Stimulated activated CD8-positive, alpha-beta memory T cell treated with anti-CD3 and anti-CD28 coated beads, Interleukin-4, amount 100 ng/mL, for 24 hours (primary cell): Measurements from ENCODE around the gene KRTCAP2.

Source experiments
- DNase-seq: peaks from one replicate; pipeline ENCODE4 v3.0.0-alpha.2; 2020; ENCODE audit warnings: low read depth

KRTCAP2 gene

DNA sequence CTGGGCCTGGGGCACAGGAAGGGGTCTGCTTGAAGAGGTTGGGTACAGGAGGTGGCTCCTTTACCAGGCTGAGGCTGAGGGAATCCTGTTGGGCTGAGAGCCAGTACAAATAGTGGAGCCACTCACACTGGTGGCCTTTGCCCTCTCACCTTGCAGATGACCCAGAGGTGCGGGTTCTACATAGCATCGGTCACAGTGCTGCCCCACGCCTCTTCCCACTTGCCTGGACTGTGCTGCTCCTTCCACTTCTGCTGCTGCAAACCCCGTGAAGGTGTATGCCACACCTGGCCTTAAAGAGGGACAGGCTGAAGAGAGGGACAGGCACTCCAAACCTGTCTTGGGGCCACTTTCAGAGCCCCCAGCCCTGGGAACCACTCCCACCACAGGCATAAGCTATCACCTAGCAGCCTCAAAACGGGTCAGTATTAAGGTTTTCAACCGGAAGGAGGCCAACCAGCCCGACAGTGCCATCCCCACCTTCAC, 39.3 kb downstream of the KRTCAP2 start:
- no peak for DNase-seq

DNA sequence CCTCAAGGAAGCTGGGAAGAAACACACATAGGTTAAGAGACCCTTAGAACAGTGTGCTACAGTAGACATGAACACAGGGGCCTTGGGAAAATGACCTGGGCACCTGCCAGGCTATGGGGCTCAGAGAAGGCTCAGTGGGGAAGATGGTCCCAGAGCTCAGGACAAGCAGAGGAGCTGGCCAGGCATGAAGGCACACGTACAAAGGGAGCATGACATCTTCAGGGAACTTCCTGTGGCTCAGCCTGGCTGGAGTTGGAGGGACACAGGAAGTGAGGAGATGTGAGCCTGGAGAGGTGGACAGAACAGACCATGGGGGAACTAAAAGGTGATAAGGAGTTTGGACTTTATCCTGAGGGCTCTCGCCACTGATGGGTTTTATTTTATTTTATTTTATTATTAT, 41.2 kb downstream of the KRTCAP2 start:
- DNase-seq, result no peak

DNA sequence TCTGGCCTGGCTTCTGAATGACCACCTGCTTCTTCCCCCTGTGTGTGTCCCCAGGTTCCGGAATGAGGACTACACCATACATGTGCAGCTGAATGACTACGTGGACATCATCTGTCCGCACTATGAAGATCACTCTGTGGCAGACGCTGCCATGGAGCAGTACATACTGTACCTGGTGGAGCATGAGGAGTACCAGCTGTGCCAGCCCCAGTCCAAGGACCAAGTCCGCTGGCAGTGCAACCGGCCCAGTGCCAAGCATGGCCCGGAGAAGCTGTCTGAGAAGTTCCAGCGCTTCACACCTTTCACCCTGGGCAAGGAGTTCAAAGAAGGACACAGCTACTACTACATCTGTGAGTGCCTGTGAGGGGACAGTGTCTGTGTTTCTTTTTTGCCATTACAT, 41.8 kb downstream of the KRTCAP2 start:
- no peak for DNase-seq

DNA sequence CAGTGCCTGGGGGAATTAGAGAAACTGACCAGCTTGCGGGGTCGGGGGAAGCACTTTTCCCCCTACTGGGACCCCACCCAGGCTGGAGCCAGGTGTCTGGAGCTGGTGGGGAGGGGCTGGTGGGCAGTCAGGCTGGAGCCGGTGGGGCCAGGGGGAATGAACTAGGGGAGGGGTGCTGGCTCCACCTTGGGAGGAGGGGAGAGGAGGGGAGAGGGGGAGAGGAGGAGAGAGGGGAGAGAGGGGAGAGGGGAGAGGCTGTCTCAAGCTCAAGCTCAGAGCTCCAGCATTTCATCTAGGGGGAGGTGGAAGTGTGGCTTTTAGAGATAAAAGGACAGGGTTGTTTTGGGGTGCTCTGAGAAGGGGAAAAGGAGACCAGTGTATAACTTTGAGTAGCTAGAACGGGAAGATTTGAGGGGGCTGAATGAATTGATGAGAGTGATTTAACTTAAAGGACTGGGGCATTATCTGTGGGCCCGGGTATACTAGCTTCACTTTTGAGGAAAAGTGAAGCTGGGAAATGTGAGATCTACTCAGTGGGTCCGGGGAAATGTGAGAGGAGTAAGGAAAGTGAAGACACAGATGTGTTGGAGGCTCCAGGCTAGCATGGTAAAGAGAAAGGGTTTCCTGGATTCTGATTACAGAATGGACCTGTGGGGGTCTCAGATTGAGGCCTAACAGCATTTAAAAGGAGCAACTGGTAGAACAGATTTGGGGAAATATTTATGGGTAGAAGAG, 42.7 kb downstream of the KRTCAP2 start:
- DNase-seq, result no peak

DNA sequence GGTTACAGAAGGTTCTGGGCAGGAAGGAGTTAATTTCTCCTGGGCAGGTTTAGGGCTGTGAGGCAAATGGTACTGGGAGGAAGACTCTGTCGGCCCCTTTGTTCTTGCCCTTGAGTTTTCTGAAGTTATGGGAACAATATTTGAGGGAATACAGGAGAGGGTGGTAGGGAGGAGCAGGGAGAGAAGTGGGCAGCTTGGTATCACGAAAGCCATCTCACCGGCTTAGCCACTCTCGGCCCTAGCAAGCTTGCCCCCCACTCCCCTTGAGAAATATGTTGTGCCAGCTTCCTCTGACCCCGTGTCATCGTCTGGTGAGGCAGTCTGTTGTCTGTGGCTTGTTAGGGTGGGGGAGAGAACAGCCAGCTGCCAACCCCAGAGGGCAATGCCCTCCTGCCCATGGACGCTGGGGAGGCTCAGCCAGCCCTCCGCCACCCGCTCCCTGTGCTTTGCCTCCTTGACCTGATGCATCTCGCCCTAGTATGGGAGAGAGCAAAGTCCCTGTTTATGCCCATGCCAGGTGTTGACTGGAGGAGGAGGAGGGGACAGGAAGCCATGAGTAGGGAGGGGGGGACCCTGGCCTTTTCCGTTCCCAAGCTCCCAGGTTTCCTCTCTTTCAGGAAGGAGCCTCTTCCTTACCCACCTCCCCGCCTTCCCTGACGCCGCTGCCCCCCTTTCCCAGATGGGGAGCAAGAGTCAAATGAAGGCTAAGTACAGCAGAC, 44.2 kb downstream of the KRTCAP2 start:
- DNase-seq, result no peak

DNA sequence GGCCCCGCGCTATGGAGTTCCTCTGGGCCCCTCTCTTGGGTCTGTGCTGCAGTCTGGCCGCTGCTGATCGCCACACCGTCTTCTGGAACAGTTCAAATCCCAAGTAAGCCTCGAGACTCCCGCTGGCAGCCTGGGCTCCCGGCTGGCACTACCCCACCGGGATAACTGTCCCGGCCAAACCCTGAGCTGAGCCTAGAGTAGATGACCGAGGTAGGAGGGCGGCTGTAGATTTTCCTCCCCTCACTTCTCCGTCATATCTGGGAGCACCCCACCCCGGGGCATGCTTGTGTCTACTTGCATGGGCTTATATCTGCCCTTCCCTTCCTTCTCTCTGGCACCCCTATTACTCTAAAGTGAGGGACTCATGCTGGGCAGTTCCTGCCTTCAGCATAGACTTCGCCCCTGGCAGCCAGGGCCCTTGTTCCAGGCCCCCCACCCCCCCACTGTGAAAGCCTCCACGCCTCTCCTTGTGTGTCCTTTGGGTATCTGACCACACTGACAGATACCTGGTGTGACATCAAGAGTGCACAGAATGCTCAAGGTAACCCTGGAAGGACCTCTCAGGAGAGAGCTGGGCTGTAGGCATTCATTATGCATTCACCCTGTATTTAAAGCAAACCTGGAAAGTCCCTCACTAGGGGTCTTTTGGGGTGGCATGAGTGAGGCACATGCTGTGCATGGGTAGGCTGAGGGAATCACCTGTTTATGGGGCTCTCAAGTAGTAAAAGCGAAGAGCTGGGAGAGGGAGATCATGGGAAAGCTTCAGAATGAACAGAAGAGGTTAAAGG, 44.9 kb downstream of the KRTCAP2 start:
- DNase-seq, result no peak

DNA sequence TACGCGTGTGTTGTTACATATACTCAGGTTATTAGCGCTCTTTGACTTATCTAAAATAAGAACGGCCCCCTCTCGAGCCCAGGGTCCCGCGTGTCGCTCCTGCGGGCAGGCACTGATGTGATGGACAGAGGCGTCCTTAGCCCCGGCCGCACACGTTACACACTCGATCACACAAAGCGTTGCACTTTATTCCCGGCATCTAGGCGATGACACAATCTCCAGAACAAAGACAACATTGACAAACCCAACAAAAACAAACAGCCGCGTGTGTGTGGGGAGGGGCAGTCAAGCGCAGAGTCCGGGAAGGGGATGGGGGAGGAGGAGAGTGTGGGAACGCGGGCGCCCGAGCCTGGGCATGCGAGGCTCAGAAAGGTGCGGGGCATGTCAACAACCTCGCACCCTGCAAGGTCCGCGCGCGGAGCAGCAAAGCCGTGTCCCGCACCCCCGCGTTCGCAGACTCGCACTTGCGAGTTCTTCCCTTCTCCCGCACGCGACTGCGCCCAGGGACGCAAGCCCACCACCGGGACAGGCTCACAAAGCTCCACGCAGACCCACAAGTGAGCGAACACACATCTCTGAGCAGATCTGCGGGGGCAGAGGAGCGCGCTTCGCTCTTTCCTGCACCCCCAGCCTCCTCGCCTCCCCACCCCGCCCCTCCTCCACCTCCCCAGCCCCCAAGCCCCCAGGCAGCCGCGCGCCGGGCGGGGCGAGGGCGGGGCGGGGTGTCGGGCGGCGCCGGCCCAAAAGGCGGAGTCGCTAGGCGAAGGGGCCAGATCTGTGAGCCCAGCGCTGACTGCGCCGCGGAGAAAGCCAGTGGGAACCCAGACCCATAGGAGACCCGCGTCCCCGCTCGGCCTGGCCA, 45.8 kb downstream of the KRTCAP2 start, which contains the start of gene EFNA1:
Gene EFNA1, plus strand, starts transcription at position 772 of the 862 bp plus-strand sequence. CDS start 102 bp downstream, outside the sequence.
- peak; percentile 31 for DNase-seq

DNA sequence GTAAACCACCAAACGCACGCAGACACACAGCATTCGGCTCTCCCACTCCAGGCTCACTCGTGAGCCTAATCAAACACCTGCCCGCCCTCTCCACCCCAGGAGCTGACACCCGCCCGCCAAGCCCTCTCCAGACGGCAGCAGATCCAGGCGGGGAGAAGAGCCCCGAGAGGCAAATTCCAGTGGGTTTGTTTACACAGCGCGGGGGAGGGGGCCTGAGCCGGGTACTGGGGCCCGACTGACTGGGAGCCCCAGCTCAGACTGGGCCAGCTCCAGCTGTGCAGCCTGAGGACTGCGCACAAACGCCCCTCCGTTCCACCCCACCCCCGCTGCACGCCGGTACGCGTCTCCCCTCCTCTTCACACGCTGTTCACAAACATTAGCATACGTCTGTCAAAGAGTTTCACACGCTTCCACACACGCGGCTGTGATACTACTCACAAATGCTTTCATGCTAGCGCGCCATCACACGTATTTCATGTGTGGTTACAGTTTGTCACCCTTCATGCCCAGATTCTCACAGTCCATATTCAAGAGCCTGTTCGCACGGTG, 46.5 kb downstream of the KRTCAP2 start:
- peak; percentile 11 for DNase-seq

DNA sequence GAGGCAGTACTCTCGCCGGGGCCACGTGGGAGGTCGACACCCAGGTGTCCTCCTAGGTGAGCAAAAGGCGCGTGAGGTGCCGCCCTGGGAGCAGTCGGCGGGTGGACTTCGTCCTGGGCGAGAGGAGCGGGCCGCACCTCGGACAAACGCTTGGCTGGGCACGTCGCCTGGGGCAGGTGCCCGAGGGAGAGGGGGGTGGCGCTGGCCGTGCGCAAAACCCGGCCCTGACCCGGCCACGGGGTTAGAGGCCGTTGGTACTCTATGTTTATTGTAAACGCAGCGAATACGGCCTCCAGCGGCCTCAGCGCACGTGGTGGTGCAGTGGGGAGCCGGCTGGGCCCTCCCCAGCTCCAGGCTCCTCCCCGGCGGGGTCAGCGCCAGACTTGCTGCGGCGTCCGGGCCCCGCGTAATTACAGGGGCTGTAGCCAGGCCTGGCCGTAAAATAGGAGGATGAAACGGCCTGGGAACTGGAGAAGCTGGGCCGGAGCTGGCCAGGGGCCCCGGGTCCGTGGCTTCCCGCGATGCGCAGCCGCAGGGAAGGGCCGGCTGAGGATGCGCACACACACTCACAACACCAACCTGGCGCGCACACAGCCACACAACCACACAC, 47.1 kb downstream of the KRTCAP2 start:
- DNase-seq, result no peak

DNA sequence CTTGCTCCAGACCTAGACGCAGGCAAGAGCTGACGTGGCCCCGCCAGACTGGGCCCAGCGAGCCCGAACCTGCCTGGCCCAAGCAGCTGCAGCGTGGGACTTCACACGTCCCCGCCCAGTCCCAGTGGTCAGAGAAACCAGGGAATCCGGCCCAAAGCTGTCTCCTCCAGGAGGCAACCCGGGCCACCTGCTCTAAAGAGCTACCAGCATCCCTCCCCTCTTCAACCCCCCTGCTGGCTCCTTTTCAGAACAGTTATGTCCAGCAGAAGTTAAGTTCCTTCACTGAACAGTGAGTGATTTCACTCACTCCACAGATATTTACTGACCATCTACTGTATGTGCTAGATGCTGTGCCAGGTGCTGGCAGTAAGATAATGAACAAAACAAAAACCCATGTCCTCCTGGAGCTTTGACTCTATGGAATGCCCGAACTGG, 47.6 kb downstream of the KRTCAP2 start:
- no peak for DNase-seq

DNA sequence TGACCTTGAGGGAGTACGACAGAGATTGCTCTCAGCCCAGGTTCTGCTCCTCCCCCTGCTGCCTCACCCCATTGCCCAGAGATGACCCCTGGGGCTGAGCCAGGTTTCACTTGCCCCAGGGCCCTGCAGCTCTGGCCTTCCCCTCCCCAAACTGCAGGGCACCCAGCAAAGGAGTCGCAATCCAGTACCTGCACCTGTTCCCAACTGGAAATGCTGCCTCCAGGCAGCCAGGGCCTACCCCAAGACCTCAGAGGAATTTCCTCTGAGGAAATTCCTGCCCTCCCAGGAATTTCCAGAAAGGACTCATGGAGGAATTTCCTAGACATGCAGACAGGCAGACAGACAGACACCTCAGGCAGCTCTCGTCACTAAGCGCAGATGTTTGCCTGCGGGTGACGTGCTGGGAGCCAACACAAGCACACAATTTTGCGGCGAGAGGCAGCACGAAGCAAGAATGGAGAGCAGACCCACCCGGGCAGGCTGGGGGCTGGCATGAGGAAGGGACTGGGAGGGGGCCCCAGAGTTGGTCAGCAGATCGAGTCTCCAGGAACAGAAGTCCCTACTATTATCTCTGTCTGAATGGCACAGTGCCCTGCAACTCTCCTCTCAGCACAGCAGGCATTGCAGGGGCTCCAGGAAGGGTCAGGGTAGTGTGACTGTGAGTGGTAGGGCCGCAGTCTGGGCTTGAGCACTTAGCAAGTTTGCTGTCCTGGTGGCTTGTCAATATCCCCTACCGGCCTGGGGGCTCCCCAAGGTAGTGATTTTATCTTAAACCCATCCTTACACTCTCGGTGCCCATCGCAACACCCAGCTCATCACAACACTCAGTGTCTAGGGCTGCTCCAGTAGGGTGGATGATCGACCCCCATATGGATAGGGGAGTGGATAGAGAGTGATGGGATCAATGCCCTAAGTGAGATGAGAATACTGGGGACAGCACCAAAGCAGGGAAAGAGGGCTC, 48.3 kb downstream of the KRTCAP2 start:
- DNase-seq, result no peak

DNA sequence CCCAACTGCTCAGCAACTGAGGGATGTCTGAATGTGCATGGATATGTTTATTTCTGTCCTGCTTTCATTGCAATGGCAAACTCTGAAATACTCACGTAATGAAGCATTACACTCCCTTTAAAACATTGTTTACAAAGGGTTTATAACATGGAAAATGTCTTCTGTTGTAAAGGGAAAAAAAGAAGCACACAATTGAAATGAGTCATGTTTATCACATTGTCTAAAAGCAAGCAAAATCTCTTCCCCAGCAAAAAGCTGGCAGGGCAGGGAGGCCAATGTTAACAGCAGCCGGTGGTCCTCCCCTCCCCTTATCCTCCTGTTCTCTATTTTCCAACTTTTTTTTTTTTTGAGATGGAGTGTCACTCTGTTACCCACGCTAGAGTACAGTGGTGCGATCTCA, 49.3 kb downstream of the KRTCAP2 start:
- DNase-seq, result no peak

DNA sequence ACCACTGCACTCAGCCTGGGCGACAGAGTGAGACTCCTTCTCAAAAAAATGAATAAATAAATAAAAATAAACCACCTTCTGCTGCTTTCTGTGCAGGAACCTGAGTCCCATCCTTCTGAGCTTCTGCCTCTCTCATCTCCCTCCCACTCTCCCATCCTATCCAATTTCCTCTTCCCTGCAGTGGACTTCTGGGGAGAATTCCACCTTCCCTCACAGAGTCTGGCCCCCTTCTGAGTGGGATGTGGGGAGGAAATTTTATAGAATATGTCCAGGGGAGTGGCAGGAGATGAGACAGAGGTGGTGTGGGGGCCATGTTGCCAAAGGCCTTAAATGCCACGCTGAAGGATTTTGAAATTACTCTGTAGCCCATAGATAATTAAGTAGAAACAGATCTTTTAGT, 50.8 kb downstream of the KRTCAP2 start:
- no peak for DNase-seq

DNA sequence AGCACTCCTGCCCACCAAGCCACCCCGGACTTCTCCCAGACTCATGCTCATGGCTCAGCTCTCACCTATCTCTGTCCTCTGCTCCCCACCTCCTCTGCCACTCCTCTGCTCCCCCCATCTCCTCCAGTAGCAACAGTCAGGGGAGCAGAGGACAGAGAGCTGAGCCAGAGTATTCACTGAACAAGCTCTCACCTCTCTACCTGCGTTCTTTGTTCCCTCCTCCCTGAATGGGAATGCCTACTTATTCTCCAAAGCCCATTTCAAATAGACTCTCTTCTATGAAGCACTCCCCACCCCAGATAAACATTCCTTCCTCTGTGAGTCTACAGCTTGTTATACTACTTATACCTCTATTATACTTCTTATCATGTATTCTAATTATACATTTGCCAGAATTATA, 51.9 kb downstream of the KRTCAP2 start:
- DNase-seq, result no peak

DNA sequence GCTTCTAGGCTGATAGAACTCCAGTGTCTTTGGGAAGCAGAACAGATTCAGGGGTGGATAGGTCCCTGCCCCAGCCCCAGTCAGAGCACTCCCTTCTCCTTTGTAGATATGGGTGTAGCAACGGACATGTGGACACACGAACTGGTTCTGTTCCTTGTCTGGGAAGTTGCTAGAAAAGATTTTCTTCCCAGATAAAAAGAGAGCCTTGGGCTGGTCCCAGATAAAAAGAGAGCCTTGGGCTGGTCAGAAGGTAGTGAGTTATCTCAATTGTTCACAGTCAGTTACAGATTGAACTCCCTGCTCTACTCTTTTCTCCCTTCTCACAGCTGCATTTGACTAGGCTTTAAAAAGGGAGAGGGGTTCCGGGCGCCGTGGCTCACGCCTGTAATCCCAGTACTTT, 52.9 kb downstream of the KRTCAP2 start:
- no peak for DNase-seq
